ENCODE measurements around the gene BORCS5. TPM values are rescaled to one million over a fixed set of nuclear protein-coding genes. Genes with fewer than 3 reads are reported as not detected.

The BORCS5 gene
- polyA plus RNA-seq, 1 experiment, result 13.6 TPM

- ChIA-PET CTCF (interaction anchor here (0.5 to 1.6 kb wide), 5 partner anchors 12 to 700 kb away, joined by 3 to 7 read pairs (median 3); no protein-coding TSS in a partner anchor), POLR2A (interaction anchor here (0.5 to 1.1 kb wide), 9 partner anchors 14 to 1680 kb away, joined by 3 to 5 read pairs (median 3); no protein-coding TSS in a partner anchor)
- peak; percentile 89 for DNase-seq (ENCODE audit: low read depth, low spot score)
- TF ChIP-seq CTCF (IDR thresholded peaks at IDR 0.05; ENCODE audit: low read depth, low read length), result peak; percentile 14
- Histone ChIP-seq H3K27me3 (ENCODE audit: control insufficient read depth, insufficient read depth, low read length) (no peaks in the 10 kb centered on the region), H3K27ac (ENCODE audit: low read depth, low read length) (peak overlapping the region; percentile 88), H3K4me3 (ENCODE audit: low read depth, low read length) (no peak overlapping the region), H3K9me3 (ENCODE audit: control insufficient read depth, insufficient read depth, low read length) (no peaks in the 10 kb centered on the region)
Measured at GRCh38 chr12:12398026-12398859, 41.4 kb downstream of the BORCS5 start.

GRCh38 chr12:12399161-12399560 lies 42.3 kb downstream of the BORCS5 start:
- TF ChIP-seq CTCF (IDR thresholded peaks at IDR 0.05; ENCODE audit: low read depth, low read length), result no peak
- POLR2A ChIA-PET, result interaction anchor here (0.9 kb wide), 1 partner anchor 65 kb away, joined by 5 read pairs; no protein-coding TSS in a partner anchor
- CTCF ChIA-PET, result interaction anchor here (1.0 to 1.6 kb wide), 2 partner anchors 169 to 338 kb away, joined by 3 to 7 read pairs; no protein-coding TSS in a partner anchor
- no peaks in the 10 kb centered on the region for H3K9me3 ChIP-seq (ENCODE audit: control insufficient read depth, insufficient read depth, low read length)
- H3K27me3 ChIP-seq (ENCODE audit: control insufficient read depth, insufficient read depth, low read length), result no peaks in the 10 kb centered on the region
- no peak overlapping the region for H3K4me3 ChIP-seq (ENCODE audit: low read depth, low read length)
- DNase-seq (ENCODE audit: low read depth, low spot score), result no peak
- peak overlapping the region; percentile 88 for H3K27ac ChIP-seq (ENCODE audit: low read depth, low read length)

- DNase-seq (ENCODE audit: low read depth, low spot score), result no peak
- POLR2A ChIA-PET, result no interaction called here
- no peaks in the 10 kb centered on the region for H3K9me3 ChIP-seq (ENCODE audit: control insufficient read depth, insufficient read depth, low read length)
- no peak overlapping the region for H3K4me3 ChIP-seq (ENCODE audit: low read depth, low read length)
- no peaks in the 10 kb centered on the region for H3K27me3 ChIP-seq (ENCODE audit: control insufficient read depth, insufficient read depth, low read length)
- TF ChIP-seq CTCF (IDR thresholded peaks at IDR 0.05; ENCODE audit: low read depth, low read length), result no peak
- CTCF ChIA-PET, result interaction anchor here (0.6 kb wide), 1 partner anchor 497 kb away, joined by 3 read pairs; no protein-coding TSS in a partner anchor
- H3K27ac ChIP-seq (ENCODE audit: low read depth, low read length), result no peak overlapping the region
Measured at GRCh38 chr12:12399776-12400305, 43.0 kb downstream of the BORCS5 start.

- TF ChIP-seq CTCF (IDR thresholded peaks at IDR 0.05; ENCODE audit: low read depth, low read length), result no peak
- no peaks in the 10 kb centered on the region for H3K27me3 ChIP-seq (ENCODE audit: control insufficient read depth, insufficient read depth, low read length)
- no peak overlapping the region for H3K4me3 ChIP-seq (ENCODE audit: low read depth, low read length)
- H3K27ac ChIP-seq (ENCODE audit: low read depth, low read length), result no peak overlapping the region
- no peaks in the 10 kb centered on the region for H3K9me3 ChIP-seq (ENCODE audit: control insufficient read depth, insufficient read depth, low read length)
- DNase-seq (ENCODE audit: low read depth, low spot score), result no peak
- POLR2A ChIA-PET, result no interaction called here
- CTCF ChIA-PET, result no interaction called here
Measured at GRCh38 chr12:12400793-12401192, 43.9 kb downstream of the BORCS5 start.
